ENCODE results near the gene ASIP.
"Not testable (repeated sequence)": the region's sequence is repeated elsewhere in the genome, so short reads cannot be mapped to it uniquely, and the experiment has no call there.

The ASIP gene

DNA sequence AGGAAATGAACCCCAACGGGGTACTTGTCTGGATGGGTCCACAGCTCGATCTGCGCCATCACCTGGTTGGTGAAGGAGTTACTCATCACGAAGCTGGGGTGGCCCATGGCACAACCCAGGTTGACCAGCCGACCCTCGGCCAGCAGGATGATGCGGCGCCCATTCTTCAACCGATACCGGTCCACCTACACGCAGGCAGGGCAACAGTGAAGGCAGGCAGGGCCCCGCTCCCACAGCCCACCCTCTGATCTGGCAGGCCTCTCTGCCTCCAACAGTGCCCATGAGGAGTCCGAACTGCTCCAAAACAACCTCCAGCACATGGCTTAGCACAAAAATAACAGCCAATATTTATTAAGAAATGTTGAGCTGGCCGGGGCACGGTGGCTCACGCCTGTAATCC lies 44.2 kb downstream of the ASIP start:
- DNase-seq (ENCODE audit: low read depth), result no peak

DNA sequence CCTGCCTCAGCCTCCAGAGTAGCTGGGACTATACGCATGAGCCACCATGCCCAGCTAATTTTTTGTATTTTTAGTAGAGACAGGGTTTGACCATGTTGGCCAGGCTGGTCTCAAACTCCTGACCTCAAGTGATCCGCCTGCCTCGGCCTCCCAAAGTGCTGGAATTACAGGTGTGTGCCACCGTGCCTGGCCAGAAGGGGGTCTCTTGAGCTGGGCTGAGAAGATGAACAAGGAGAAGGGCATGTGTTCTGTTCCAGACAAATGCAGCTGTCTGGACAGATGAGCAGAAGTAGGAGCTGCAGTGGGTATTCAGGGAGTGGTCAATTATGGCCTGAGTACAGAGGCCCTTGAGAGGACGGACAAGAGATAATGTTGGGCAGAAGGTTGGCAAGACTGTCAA lies 46.3 kb downstream of the ASIP start:
- not testable (repeated sequence) for DNase-seq (ENCODE audit: low read depth)

DNA sequence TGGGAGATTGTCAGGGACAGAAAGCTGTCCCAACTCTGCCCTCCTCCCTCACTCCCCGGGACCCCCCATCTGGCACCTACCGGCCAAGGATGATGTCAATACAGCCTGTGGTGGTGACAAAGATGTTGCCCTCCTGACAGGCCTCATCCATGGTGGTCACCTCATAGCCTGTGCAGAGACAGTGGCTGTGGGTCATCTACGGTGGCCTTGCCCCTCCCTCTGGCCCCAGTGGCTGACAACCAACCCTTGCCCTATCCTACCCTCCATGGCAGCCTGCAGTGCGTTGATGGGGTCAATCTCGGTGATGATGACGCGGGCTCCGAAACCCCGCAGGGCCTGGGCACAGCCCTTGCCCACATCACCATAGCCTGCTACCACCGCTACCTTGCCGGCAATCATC lies 49.2 kb downstream of the ASIP start:
- no peak for DNase-seq (ENCODE audit: low read depth)

GRCh38 chr20:34292496-34292895 lies 51.3 kb downstream of the ASIP start:
- DNase-seq (ENCODE audit: low read depth), result no peak

GRCh38 chr20:34293119-34293518 lies 51.9 kb downstream of the ASIP start:
- no peak for DNase-seq (ENCODE audit: low read depth)

DNA sequence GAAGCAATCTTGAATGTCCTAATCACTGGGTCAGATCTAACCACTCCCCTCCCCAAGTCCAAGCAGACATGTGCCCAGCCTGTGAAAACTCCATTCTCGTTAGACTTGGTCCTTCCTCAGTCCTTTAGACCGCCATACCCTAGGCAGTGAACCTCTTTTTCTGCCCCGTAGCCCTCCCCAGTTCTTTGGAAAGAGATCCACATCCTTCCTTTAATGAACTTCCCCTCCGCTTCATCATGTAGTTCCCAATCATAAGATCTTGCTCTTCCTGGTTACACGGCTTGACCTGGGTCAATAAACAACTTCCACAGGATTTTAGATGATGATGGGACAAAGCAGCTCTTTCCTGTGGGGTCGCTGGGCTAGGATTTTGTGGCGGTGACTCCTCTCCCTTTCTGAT lies 52.4 kb downstream of the ASIP start:
- DNase-seq (ENCODE audit: low read depth), result no peak

DNA sequence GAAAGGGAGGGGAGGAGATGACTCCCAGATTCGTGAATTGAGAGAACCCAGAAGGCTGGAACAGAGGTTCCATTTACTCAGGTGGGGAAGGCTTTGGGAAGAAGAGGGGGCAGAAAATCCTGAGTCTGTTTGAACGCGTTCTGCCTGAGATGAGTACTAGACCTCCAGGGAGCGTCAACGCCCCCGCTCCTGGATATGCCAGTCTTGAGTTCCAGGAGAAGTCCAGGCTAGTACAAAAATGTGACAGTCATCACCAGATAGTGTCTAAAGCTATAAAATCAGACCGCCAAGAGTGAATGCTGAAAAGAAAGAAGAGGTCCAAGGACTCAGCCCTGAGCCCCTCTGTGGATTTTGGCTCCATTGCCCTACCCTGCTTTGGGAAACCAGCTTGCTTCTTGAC lies 53.3 kb downstream of the ASIP start:
- DNase-seq (ENCODE audit: low read depth), result no peak

DNA sequence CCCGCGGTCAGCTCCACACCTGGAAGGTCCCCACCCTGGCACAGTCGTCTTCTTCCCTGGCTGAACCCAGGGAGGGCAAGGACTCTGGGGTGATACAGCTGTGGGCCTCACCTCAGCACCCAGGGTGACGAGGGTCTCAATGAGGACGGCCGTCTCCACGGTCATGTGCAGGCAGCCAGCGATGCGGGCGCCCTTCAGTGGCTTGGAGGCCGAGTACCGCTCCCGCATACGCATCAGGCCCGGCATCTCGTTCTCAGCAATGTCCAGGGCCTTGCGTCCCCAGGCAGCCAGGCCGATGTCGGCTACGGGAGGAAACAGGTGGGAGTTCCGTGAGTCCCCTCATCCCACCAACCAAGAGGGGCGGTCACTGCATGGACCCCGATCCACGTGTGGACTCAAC lies 54.1 kb downstream of the ASIP start:
- DNase-seq (ENCODE audit: low read depth), result no peak

DNA sequence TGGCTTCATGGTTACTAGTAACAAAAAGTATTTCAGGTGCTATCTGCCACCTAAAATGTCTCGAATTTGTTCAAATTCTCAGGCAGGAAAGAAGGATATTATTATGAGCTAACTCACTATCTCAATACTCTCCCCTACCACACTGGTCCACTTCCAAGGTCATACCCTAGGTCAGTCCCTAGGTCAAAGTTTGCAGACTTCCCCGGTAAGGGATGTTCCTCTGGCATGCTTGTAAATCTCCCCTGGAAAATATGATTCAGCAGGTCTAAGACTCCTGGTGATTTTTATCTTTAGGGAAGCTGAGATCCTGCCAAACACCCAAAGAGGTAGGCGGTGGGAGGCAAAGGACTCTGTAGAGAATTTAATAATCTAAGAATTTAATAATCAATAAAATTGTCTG lies 55.2 kb downstream of the ASIP start:
- DNase-seq (ENCODE audit: low read depth), result no peak

DNA sequence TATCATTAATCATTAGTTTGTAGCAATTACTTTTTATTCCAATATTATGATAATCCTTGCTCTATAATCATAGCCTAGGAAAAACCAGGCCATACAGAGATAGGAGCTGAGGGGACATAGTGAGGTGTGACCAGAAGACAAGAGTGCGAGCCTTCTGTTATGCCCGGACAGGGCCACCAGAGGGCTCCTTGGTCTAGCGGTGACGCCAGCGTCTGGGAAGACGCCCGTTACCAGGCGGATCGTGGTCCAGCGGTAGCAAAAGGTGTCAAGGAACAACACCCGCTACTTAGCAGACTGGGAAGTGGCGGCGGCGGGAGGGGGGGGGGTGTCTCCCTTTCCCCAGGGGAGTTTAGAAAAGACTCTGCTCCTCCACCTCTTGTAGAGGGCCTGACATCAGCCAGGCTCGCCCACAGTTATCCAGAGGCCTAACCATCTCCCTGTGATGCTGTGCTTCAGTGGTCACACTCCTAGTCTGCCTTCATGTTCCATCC lies 57.1 kb downstream of the ASIP start:
- not testable (repeated sequence) for DNase-seq (ENCODE audit: low read depth)

- DNase-seq (ENCODE audit: low read depth), result no peak
Measured at GRCh38 chr20:34299556-34300255, 58.5 kb downstream of the ASIP start.

DNA sequence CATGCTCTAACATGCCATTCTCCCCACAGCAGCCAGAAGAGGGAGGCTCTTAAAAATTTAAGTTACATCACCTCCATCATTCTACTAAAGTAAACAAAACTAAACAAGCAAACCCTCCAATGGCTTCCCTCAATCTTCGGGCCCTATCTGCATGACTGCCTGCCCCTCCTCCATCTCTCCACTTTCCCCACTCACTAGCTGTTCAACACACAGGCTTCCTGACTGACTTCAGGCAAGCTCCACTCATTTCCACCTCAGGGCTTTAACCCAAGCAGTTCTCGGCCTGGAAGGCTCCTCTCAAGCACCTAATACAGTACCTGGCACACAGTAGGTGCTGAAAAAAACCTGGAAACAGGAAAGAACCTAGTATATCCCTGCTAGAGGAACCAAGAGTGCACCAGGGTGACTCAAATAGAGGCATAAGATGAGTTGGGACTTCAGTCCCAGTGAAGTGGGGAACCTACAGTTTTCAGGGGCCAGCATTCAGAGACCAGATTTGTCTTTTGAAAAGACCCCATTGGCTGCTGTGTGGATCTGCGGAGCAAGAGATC lies 59.1 kb downstream of the ASIP start:
- DNase-seq (ENCODE audit: low read depth), result no peak

- no peak for DNase-seq (ENCODE audit: low read depth)
Measured at GRCh38 chr20:34300809-34301586, 59.8 kb downstream of the ASIP start.

DNA sequence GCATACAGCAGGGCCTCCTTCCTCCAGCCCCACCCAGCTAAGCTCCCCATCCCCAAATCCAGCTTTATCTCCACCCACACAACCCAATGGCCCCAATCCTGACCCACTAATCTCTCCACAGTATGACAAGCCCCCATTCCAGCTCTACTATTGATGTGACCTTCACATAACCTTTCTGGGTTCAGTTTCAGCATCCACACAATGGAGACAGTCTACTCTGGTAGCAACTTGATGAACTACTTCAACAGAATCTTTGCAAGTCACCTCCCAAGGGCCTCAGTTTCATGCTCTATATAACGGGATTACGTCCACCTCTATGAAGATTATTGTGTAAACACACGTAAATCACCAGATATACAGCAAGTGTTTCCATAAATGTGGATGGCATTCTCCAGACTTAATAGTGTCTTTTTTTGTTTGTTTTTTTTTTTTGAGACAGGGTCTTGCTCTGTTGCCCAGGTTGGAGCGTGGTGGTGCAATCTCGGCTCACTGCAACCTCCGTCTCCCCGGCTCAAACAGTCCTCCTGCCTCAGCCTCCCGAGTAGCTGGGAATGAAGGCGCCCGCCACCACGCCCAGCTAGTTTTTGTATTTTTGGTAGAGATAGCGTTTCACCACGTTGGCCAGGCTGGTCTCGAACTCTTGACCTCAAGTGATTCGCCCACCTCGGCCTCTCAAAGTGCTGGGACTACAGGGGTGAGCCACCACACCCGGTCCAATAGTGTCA lies 60.5 kb downstream of the ASIP start:
- DNase-seq (ENCODE audit: low read depth), result no peak

- DNase-seq (ENCODE audit: low read depth), result no peak
Measured at GRCh38 chr20:34302312-34302722, 61.1 kb downstream of the ASIP start.

GRCh38 chr20:34302723-34303533 lies 61.7 kb downstream of the ASIP start, which contains the start of gene AHCY:
TSS of gene AHCY (minus strand) at chr20:34303355. CDS start at chr20:34303270, 85 bp downstream.
- DNase-seq (ENCODE audit: low read depth), result peak; percentile 88

DNA sequence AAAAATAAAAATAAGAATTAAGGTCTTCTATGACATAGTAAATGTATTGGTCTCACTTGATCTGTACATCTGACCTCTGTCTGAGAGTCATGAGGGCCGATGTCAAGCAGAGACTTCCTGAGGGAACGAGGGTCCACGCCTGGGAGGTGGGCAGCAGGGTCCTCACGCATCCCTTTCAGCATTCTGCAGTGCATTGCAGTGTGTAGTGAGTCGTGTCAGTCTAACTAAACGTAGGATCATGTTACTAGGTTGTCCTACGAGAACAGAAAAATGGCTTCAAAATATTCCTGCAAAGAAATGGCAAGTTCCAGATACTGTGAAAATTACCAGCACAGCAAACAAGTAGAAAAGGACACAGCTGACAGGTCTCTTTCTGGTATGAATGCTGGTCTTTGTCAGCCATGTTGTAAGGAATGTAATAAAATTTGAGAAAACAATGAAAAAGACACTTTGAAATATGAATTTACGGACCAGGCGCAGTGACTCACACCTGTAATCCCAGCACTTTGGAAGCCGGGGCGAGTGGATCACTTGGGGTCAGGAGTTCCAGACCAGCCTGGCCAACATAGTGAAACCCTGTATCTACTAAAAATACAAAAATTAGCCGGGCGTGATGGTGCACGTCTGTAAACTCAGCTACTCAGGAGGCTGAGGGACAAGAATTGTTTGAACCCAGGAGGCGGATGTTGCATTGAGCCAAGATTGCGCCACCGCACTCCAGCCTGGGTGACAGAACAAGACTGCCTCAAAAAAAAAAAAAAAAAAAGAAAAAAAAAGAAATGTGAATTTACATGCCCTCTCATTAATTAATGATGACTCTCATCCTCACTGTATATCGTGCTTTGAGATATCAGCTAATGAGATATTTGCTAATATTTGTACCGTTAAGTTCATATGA lies 64.4 kb downstream of the ASIP start:
- no peak for DNase-seq (ENCODE audit: low read depth)

DNA sequence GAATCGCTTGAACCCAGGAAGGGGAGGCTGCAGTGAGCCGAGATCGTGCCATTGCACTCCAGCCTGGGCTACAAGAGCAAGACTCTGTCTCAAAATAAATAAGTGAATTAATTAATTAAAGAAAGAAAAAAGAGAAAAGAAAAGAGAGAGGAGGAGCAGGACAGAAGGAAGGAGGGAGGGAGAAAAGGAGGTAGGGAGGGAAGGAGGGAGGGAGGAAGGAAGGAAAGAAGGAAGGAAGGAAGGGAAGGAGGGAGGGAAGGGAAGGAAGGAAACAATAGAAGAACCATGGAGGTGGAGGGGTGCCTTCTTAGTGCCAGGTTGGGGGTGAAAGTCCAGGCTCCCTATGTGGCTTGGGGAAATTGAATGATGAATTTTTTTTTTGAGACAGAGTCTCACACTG lies 68.5 kb downstream of the ASIP start:
- DNase-seq (ENCODE audit: low read depth), result no peak

DNA sequence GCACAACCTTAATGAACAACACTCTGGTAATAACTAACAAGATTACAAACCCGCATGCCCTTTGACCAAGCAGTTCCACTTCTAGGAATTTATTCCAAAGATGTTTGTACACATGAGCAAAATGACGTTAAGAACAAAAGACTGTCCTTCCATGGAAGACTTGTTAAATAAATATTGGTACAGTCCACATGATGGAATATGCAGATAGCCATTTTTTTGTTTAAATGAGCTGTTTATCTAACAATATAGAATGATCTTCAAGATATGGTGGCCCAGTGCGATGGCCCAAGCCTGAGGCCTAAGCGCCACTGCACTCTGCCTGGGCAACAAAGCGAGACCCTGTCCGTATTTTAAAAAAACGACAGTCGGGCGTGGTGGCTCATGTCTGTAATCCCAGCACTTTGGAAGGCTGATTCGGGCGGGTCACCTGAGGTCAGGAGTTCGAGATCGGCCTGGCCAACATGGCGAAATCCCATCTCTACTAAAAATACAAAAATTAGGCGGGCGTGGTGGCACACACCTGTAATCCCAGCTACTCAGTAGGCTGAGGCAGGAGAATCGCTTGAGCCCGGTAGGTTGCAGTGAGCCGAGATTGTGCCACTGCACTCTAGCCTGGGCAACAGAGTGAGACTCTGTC lies 69.4 kb downstream of the ASIP start:
- no peak for DNase-seq (ENCODE audit: low read depth)

Data from stimulated activated CD8-positive, alpha-beta memory T cell treated with anti-CD3 and anti-CD28 coated beads, Interleukin-12 subunit alpha, Interleukin-12 subunit beta, amount 100 ng/mL, for 1 hour (primary cell).